DND-41 (cell line): Measurements from ENCODE around the gene PTPRJ.

Source experiments
- CTCF ChIP-seq: IDR thresholded peaks from 2 replicates; pipeline ENCODE4 v1.5.1; 2012; ENCODE audit warnings: borderline replicate concordance, low read length, moderate library complexity, mild to moderate bottlenecking; ENCODE audit not compliant: poor library complexity, severe bottlenecking; ENCODE audit errors: extremely low read depth
- EZH2 ChIP-seq: IDR thresholded peaks from 3 replicates; pipeline ENCODE4 v1.6.1; 2012; ENCODE audit warnings: borderline replicate concordance, low read depth, mild to moderate bottlenecking, moderate library complexity, low read length, inconsistent platforms; ENCODE audit not compliant: severe bottlenecking

GRCh38 chr11:48078689-48079088, 98.3 kb downstream of the PTPRJ start:
- TF ChIP-seq CTCF, result no peak
- no peak for TF ChIP-seq EZH2
